DOHH2 (cell line): Measurements from ENCODE around the gene WNT10A.

ENCODE experiments used
- EZH2phosphoT487 ChIP-seq: fragments of 200-600 bp; sonication (generic); IDR thresholded peaks from 2 replicates; pipeline ENCODE4 v1.6.1; 2017; ENCODE audit warnings: borderline replicate concordance, mild to moderate bottlenecking, antibody characterized with exemption, low read length, moderate library complexity, mixed read lengths
- TF ChIP-seq, protein P1 (sequence below): fragments of 200-600 bp; sonication (generic); IDR thresholded peaks from one replicate; pipeline ENCODE4 v1.5.1; 2014; ENCODE audit warnings: antibody characterized with exemption, mild to moderate bottlenecking, low read depth, low read length; ENCODE audit not compliant: poor library complexity, severe bottlenecking

DNA sequence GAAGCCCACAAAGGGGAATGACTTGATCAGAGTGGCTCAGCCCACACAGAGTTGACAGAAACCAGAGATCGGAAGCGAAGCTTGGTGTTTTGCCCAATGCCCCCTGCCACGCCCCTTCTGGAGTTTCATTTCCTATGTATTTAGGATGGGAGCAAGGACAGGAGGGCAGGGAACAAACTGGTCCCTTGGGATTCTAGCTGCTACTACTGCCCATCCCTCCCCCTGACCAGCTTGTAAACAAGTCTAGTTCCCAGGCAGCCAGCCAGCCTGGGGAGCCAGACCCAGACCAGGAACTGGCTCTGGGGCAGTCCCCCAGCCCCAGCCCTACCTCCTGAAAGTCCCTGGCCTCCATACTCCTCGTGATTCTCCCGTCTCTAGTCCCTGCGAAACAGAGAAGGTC lies 12.8 kb upstream of the WNT10A start:
- TF ChIP-seq EZH2phosphoT487, result no peak
- TF ChIP-seq, protein P1, sequence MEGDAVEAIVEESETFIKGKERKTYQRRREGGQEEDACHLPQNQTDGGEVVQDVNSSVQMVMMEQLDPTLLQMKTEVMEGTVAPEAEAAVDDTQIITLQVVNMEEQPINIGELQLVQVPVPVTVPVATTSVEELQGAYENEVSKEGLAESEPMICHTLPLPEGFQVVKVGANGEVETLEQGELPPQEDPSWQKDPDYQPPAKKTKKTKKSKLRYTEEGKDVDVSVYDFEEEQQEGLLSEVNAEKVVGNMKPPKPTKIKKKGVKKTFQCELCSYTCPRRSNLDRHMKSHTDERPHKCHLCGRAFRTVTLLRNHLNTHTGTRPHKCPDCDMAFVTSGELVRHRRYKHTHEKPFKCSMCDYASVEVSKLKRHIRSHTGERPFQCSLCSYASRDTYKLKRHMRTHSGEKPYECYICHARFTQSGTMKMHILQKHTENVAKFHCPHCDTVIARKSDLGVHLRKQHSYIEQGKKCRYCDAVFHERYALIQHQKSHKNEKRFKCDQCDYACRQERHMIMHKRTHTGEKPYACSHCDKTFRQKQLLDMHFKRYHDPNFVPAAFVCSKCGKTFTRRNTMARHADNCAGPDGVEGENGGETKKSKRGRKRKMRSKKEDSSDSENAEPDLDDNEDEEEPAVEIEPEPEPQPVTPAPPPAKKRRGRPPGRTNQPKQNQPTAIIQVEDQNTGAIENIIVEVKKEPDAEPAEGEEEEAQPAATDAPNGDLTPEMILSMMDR, result no peak
